CD4-positive, alpha-beta T cell treated with Interleukin-15 for 4 hours (primary cell): ENCODE measurements around the gene ARL8B.

Experiments
- DNase-seq: peaks from one replicate; pipeline ENCODE4 v3.0.0-alpha.2; 2020; ENCODE audit warnings: low spot score

The ARL8B gene

GRCh38 chr3:5187156-5187919, 65.2 kb downstream of the ARL8B start, which contains the start of gene EDEM1:
TSS of gene EDEM1 (plus strand) at chr3:5187707. CDS start at chr3:5187806, 99 bp downstream.
- DNase-seq: peak; percentile 97

- DNase-seq: no peak
These were observed 65.9 kb downstream of the ARL8B start for GRCh38 chr3:5187920-5188418.

GRCh38 chr3:5188419-5189221, 66.5 kb downstream of the ARL8B start:
- peak; percentile 67 for DNase-seq

GRCh38 chr3:5190147-5190791, 68.2 kb downstream of the ARL8B start:
- DNase-seq: no peak

GRCh38 chr3:5191555-5192304, 69.6 kb downstream of the ARL8B start:
- no peak for DNase-seq

- DNase-seq: no peak
These were observed 70.7 kb downstream of the ARL8B start for GRCh38 chr3:5192571-5193365.

- no peak for DNase-seq
These were observed 72.2 kb downstream of the ARL8B start for GRCh38 chr3:5194341-5194740.

GRCh38 chr3:5194801-5195509, 72.9 kb downstream of the ARL8B start:
- peak; percentile 66 for DNase-seq

- no peak for DNase-seq
These were observed 73.5 kb downstream of the ARL8B start for GRCh38 chr3:5195605-5196004.

GRCh38 chr3:5197022-5197421, 74.9 kb downstream of the ARL8B start:
- no peak for DNase-seq

- peak; percentile 71 for DNase-seq
These were observed 75.6 kb downstream of the ARL8B start for GRCh38 chr3:5197470-5198312.

GRCh38 chr3:5198313-5198677, 76.2 kb downstream of the ARL8B start:
- no peak for DNase-seq

- no peak for DNase-seq
These were observed 77.1 kb downstream of the ARL8B start for GRCh38 chr3:5198986-5199731.

- DNase-seq: no peak
These were observed 79.4 kb downstream of the ARL8B start for GRCh38 chr3:5201536-5201935.

- DNase-seq: no peak
These were observed 80.1 kb downstream of the ARL8B start for GRCh38 chr3:5202222-5202621.

- DNase-seq: no peak
These were observed 83.3 kb downstream of the ARL8B start for GRCh38 chr3:5205165-5205941.

GRCh38 chr3:5210926-5211325, 88.8 kb downstream of the ARL8B start:
- DNase-seq: no peak
